GM12872 (cell line): ENCODE data around the gene PIGQ.

Experiments used
- TF ChIP-seq, protein P1 (sequence below): IDR thresholded peaks from 3 replicates; pipeline ENCODE4 v1.5.1; 2011; ENCODE audit warnings: low read depth, mild to moderate bottlenecking, low read length, moderate library complexity; ENCODE audit not compliant: insufficient read depth

PIGQ gene

DNA sequence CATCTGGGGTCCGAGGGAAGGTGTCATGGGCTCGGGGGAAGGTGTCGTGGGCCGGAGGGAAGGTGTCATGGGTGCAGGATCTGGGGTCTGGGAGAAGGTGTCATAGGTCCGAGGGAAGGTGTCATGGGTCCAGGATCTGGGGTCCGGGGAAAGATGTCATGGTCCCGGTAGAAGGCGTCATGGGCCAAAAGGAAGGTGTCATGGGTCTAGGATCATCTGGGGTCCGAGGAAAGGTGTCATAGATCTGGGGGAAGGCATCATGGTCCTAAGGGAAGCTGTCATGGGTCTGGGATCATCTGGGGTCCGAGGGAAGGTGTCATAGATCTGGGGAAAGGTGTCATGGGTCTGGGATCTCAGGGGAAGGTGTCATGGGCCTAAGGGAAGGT is 21.0 kb downstream of the PIGQ start:
- TF ChIP-seq, protein P1, sequence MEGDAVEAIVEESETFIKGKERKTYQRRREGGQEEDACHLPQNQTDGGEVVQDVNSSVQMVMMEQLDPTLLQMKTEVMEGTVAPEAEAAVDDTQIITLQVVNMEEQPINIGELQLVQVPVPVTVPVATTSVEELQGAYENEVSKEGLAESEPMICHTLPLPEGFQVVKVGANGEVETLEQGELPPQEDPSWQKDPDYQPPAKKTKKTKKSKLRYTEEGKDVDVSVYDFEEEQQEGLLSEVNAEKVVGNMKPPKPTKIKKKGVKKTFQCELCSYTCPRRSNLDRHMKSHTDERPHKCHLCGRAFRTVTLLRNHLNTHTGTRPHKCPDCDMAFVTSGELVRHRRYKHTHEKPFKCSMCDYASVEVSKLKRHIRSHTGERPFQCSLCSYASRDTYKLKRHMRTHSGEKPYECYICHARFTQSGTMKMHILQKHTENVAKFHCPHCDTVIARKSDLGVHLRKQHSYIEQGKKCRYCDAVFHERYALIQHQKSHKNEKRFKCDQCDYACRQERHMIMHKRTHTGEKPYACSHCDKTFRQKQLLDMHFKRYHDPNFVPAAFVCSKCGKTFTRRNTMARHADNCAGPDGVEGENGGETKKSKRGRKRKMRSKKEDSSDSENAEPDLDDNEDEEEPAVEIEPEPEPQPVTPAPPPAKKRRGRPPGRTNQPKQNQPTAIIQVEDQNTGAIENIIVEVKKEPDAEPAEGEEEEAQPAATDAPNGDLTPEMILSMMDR: no peak

DNA sequence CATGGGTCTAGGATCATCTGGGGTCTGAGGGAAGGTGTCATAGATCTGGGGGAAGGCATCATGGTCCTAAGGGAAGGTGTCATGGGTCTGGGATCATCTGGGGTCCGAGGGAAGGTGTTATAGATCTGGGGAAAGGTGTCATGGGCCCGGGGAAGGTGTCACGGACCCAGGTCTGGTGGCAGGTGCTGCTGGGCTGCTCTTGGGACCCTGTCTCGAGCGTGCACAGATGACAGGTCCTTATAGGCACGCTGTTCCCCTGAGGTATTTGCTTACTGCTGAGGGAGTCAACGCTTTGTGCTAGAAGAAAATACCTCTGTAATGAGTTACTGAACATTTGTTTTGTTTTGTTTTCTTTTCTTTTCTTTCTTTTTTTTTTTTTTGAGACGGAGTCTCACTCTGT is 21.5 kb downstream of the PIGQ start:
- TF ChIP-seq, protein P1: no peak

DNA sequence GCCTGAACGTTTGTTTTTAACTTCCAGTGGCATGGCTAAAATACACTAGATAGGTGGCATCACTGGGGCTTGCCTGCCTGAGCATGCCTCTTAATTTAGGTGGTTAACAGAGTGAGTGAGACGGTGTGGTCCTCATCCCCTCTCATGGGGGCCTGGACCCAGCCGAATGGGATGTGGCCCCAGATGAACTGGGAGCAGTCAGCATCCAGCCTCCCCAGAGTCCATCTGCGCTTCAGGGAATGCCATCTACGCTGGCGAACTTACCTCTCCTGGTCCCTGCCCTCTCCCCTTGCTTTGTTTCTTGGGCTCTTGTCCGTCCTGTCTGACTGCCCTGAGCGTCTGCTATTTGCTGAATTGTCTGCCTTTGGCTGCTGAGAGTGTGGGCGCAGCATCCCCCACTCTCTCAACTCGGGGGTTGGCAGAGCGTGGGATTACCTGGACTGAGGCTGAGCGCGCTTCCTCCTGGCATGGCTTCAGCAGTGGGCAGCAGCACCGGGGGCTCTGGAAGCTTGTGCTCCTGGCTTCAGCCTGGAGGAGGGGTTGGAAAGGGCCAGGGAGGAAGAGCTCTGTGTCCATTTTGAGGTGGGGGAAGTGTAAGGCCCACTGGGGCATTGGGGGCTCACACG is 22.2 kb downstream of the PIGQ start:
- TF ChIP-seq, protein P1: no peak

DNA sequence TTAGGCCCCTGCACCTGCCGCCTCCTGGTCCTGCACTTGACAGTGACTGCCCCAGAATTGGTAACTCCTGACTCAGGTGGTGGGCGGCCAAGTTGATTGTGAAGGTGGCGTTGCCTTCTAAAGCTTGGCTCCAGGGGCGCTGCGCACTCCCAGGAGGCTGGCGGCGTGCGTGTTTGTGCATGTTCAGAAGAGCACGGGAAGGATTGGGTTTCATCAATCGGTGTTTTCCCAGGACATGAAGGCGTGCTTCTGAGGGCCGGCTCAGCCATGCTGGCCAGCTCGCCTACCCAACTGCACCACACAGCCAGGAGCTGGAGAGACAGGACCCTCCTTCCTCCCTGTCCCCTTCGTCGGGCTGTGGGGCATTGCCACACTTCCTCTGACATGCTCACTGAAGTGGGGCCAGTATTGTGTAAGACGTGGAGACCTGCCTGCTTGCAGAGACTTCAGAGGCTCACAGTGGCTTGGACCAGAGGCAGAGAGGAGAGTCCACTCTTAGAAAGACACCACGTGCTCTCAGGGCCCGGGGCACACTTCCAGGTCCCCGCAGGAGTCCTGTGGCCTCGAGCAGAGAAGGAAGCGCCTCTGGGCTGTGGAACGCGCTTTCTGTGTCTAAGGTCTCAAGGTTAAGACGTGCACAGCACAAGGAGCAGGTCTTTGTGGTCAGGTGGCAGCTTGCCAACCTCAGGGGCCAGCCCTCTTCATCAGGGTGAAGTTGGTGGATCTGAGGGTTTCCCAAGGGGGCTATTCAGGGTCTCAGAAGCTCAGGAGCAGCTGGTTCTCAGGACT is 22.9 kb downstream of the PIGQ start:
- TF ChIP-seq, protein P1: no peak

DNA sequence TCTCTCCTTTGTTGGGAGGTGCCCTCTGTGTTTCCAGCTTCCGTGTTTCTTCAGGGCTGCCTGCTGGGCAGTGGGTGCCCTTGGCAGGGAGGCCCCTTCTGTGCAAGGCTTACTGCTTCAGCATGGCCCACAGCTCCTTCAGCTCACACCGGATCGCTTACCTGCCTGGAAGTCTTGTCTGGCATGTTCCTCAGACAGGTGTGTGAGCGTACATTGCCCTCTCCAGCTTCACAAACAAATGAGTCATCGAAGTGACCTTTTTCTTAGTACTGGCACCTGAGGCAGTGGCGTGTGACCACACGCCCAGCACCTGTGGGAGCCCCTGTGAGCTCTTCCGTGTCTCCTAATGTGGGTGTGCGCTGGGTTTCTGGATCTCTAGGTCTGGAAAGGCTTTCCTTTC is 23.6 kb downstream of the PIGQ start:
- TF ChIP-seq, protein P1: no peak

DNA sequence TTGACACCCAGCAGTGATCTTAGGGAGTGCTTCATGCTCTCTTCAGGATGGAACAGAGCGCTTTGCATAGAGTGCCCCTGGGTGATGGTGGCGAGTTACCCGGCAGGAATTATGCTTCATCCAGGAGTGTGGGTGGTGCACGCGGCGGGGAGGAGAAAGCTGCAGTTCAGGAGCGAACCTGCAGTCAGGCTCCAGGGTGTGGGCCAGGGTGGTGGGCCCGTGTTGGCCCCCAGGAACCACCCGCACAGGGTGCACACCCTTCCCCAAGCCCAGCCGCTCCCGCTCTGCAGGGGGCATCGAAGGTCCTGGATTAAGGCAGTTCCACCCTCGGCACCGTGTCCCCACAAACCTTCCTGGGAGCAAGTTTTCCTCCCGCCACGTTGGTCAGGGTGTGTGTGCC is 24.0 kb downstream of the PIGQ start:
- TF ChIP-seq, protein P1: no peak

DNA sequence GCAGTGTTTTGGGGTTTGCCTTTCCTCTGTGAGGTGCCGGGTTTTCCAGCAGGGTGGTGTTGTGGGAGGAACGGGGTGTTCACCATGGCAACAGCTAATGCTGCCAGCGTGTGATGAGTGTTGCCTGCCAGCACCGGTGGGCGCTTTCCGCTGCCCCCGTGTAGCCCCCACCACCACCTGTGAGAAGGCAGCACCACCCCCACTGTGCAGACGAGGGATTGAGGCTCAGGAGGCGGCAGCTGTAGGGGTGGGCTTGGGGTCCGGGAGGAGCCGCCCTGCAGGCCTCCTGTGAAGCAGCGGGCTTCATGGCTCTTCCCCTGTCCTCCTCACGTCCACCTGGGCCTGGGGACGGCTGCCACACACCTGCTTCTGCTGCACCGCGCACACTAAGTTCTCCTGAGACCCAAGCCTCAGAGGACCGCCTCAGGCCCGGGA is 25.3 kb downstream of the PIGQ start:
- TF ChIP-seq, protein P1: no peak
